CD4-positive, alpha-beta T cell treated with Interleukin-12 subunit alpha and Interleukin-12 subunit beta, for 1 hour (primary cell): ENCODE results near the gene COX14.

Experiments
- DNase-seq: peaks from one replicate; pipeline ENCODE4 v3.0.0-alpha.2; 2020

The COX14 gene

GRCh38 chr12:50085615-50086072, 26.4 kb upstream of the COX14 start:
- no peak for DNase-seq

GRCh38 chr12:50086148-50086547, 25.9 kb upstream of the COX14 start:
- DNase-seq, result no peak

DNA sequence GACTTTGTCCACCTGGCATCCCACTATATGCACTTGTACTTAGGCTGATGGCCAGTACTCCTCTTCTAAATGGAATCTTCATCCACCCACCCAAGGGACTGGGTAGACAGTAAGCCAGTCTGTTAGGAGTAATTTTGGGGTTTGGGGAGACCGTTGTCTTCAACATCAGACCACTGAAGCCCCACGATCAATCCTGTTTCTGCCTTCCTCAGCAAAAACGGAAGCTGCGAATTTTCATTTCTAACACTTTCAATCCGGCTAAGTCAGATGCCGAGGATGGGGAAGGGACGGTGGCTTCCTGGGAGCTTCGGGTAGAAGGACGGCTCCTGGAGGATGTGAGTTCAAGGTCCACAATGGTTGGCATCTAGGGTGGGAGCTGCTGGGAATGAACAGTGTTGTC, 24.9 kb upstream of the COX14 start:
- no peak for DNase-seq

DNA sequence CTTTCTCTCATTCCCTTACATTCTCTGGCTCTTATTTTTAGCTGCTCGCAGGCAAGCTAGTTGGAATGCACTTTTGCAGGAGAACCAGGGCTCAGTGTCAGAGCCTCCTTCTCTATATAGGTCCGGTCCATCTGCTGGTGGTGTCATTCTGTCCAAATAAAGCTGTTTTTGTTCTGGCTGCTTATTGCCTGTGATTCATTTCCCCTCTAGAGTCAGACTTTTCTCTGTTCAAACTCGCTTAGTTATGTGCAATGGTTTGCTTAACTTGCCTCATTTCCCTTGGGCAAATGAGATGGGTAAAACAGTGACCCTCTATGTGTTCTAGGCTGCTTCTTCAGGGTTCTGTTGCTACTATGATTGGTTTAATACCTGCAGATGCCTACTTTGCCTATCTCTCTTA, 24.0 kb upstream of the COX14 start:
- DNase-seq, result no peak

DNA sequence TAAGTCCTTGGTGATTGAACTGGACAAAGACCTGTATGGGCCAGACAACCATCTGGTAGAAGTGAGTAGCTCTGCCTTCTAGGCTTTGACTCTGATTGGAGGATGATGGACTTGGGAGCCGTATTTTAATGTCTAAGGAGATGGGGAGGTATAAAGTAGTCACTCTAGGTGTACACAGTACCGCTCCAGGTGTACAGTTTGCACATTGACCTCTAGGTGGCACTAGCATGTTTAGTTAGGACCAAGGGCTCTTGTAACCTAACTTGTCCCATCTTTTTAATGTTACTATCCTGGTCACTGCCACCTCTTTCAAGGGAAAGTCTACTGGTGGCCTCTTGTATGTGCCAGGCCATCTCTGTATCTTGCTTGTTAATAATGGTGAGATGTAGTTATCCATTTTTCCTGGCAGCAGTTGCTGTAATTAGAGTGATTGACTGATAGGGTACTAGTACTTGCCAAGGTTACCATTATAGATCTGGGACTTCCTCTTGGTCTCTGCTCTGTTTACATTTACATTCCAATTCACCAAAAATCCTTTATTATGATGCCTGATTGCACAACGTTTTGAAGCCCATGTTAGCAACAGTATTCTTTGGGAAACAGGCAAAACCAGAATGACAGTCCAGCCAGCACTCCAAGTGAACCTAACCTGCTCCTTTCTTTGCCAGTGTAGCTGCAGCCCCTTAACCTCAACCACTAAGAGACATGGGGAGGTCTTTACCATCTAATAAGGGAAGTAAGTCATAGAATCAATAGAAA, 23.3 kb upstream of the COX14 start:
- peak; percentile 73 for DNase-seq

- no peak for DNase-seq
Measured at GRCh38 chr12:50089730-50090129, 22.3 kb upstream of the COX14 start.

DNA sequence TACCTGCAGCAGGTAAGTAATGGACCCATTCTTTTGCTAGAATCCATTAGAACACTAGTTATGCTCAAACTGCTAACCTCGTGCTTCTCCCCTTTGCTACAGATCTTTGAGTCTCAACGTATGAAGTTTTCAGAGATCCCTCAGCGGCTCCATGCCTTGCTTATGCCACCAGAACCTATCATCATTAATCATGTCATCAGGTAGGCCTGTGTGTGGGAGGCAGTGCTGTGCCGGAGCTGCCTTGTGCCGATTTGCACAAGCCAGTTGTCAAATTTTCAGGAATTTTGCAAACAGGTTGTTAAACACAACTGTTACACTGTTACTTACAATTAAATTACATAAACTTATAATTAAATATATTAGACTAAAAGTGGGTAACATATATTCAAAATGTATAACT, 21.6 kb upstream of the COX14 start:
- DNase-seq, result no peak

GRCh38 chr12:50097952-50098351, 14.1 kb upstream of the COX14 start:
- DNase-seq, result no peak

GRCh38 chr12:50099302-50100008, 12.6 kb upstream of the COX14 start:
- no peak for DNase-seq

DNA sequence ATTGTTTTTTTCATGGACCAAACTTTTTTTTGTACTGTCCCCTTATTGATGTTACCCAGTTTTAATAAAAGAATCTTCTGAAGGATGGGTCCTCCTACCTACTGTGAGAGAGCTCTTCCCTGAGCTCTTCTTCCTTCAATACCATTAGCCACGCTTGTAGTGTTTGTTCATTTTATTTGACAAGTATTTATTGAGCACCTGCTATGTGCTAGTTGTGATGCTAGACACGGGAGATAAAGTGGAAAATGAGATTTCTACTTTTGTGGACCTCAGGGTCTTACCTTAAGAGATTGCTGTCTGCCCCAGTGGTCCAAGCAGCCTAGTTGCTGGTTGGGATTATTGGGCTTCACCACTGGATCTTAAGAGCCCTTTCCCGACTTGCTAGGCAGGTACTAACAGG, 11.5 kb upstream of the COX14 start:
- DNase-seq, result no peak

- no peak for DNase-seq
Measured at GRCh38 chr12:50101663-50102062, 10.4 kb upstream of the COX14 start.

GRCh38 chr12:50102131-50102531, 9.9 kb upstream of the COX14 start:
- DNase-seq, result no peak

- no peak for DNase-seq
Measured at GRCh38 chr12:50102646-50103309, 9.3 kb upstream of the COX14 start.

- no peak for DNase-seq
Measured at GRCh38 chr12:50103351-50103750, 8.7 kb upstream of the COX14 start.

DNA sequence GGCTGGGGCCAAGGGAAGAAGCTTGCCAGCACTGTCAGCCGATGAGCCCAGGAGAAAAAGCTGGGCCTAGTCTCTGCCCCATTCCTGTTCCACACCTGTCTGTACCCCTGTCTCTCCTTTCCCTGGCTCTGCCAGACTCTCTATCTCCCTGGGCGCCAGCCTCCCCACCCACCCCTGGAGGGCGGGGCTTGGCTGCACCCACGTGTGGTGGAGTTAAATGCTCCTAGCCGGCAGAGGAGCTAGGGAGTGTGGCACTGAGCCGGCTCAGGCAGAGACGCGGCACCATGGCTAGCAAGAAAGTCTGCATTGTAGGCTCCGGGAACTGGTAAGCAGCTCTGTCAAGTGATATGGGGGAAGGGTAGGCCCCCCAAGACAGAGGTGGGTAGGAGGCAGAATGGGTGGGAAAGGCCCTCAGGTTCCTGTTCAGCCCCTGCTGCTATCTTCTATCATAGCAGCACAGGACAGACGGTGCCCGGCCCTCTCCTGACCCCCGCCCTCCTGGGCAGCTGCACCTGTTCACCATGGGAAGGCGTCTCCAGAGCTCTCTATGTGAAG, 8.2 kb upstream of the COX14 start, which contains the start of gene GPD1:
Gene GPD1, plus strand, starts transcription at position 242 of the 555 bp plus-strand sequence. Its CDS starts 43 bp downstream, at position 285.
- no peak for DNase-seq

GRCh38 chr12:50104417-50105366, 7.3 kb upstream of the COX14 start:
- DNase-seq, result no peak

- no peak for DNase-seq
Measured at GRCh38 chr12:50105913-50106450, 6.1 kb upstream of the COX14 start.

DNA sequence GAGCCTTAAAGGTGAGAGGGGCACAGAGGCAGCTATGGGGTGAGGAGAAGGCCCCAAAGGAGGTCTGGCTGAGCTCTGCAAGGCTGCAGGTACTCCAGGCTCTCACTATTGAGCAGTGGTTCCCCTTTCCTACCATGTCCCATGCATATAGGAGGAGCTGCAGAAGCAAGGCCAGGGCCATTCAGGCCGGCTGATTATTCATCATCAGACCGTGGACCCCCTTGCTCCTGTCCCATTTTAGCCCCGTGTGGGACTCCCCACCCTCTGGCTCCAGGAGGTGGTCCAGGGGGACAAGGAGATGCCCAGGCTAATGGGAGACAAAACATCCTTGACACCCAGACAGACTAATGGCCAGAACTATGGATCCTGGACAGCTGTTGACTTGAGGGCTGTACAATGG, 5.1 kb upstream of the COX14 start:
- DNase-seq, result no peak

GRCh38 chr12:50107416-50108268, 4.4 kb upstream of the COX14 start:
- no peak for DNase-seq

GRCh38 chr12:50109319-50109718, 2.7 kb upstream of the COX14 start:
- no peak for DNase-seq
